ENCODE data around the gene PRELID2.

PRELID2 gene

GRCh38 chr5:145833631-145834200 is 1.4 kb downstream of the PRELID2 start:
- TF ChIP-seq FOXP2 (optimal IDR thresholded peaks at IDR 0.05; ENCODE audit: borderline replicate concordance, extremely low read depth, extremely low read length, insufficient read depth) (no peak), TAF1 (IDR thresholded peaks at IDR 0.05; ENCODE audit: borderline replicate concordance, insufficient read depth, low read length) (no peak), POLR2AphosphoS5 (IDR thresholded peaks at IDR 0.05; ENCODE audit: low read depth, low read length) (no peak)

- TF ChIP-seq REST (IDR thresholded peaks at IDR 0.05; ENCODE audit: insufficient read depth in 1 of 2, low read depth in 2 of 2, low read length in 2 of 2) (no peak), POLR2AphosphoS5 (IDR thresholded peaks at IDR 0.05; ENCODE audit: low read depth, low read length) (no peak), TAF1 (IDR thresholded peaks at IDR 0.05; ENCODE audit: borderline replicate concordance, insufficient read depth, low read length) (no peak), SIN3A (IDR thresholded peaks at IDR 0.05; ENCODE audit: borderline replicate concordance, insufficient read depth, low read length) (no peak), FOXP2 (optimal IDR thresholded peaks at IDR 0.05; ENCODE audit: borderline replicate concordance, extremely low read depth, extremely low read length, insufficient read depth) (no peak)
Observed at GRCh38 chr5:145830594-145830993, 4.5 kb downstream of the PRELID2 start.

GRCh38 chr5:145829708-145830361 is 5.3 kb downstream of the PRELID2 start:
- no peak for TF ChIP-seq POLR2AphosphoS5 (IDR thresholded peaks at IDR 0.05; ENCODE audit: low read depth, low read length)
- no peak for TF ChIP-seq FOXP2 (optimal IDR thresholded peaks at IDR 0.05; ENCODE audit: borderline replicate concordance, extremely low read depth, extremely low read length, insufficient read depth)
- TF ChIP-seq TAF1 (IDR thresholded peaks at IDR 0.05; ENCODE audit: borderline replicate concordance, insufficient read depth, low read length): no peak
- no peak for TF ChIP-seq SIN3A (IDR thresholded peaks at IDR 0.05; ENCODE audit: borderline replicate concordance, insufficient read depth, low read length)
- TF ChIP-seq REST (IDR thresholded peaks at IDR 0.05; ENCODE audit: insufficient read depth in 1 of 2, low read depth in 2 of 2, low read length in 2 of 2): no peak

- no peak for TF ChIP-seq SIN3A (IDR thresholded peaks at IDR 0.05; ENCODE audit: borderline replicate concordance, insufficient read depth, low read length)
- no peak for TF ChIP-seq REST (IDR thresholded peaks at IDR 0.05; ENCODE audit: insufficient read depth in 1 of 2, low read depth in 2 of 2, low read length in 2 of 2)
- no peak for TF ChIP-seq TAF1 (IDR thresholded peaks at IDR 0.05; ENCODE audit: borderline replicate concordance, insufficient read depth, low read length)
- no peak for TF ChIP-seq FOXP2 (optimal IDR thresholded peaks at IDR 0.05; ENCODE audit: borderline replicate concordance, extremely low read depth, extremely low read length, insufficient read depth)
- TF ChIP-seq POLR2AphosphoS5 (IDR thresholded peaks at IDR 0.05; ENCODE audit: low read depth, low read length): no peak
Observed at GRCh38 chr5:145826895-145827674, 8.1 kb downstream of the PRELID2 start.

GRCh38 chr5:145825751-145826180 is 9.4 kb downstream of the PRELID2 start:
- TF ChIP-seq REST (IDR thresholded peaks at IDR 0.05; ENCODE audit: insufficient read depth in 1 of 2, low read depth in 2 of 2, low read length in 2 of 2) (no peak), SIN3A (IDR thresholded peaks at IDR 0.05; ENCODE audit: borderline replicate concordance, insufficient read depth, low read length) (no peak), FOXP2 (optimal IDR thresholded peaks at IDR 0.05; ENCODE audit: borderline replicate concordance, extremely low read depth, extremely low read length, insufficient read depth) (no peak), POLR2AphosphoS5 (IDR thresholded peaks at IDR 0.05; ENCODE audit: low read depth, low read length) (no peak), TAF1 (IDR thresholded peaks at IDR 0.05; ENCODE audit: borderline replicate concordance, insufficient read depth, low read length) (no peak)

Data from PFSK-1 (cell line).